GM12873 (cell line): Measurements from ENCODE around the gene VMP1.

Source experiments
- TF ChIP-seq, protein P1 (sequence below): IDR thresholded peaks from 2 replicates; pipeline ENCODE4 v1.5.1; 2012; ENCODE audit warnings: low read depth, mild to moderate bottlenecking, moderate library complexity, low read length, control low read depth; ENCODE audit not compliant: insufficient read depth; ENCODE audit errors: missing control alignments

Gene VMP1

DNA sequence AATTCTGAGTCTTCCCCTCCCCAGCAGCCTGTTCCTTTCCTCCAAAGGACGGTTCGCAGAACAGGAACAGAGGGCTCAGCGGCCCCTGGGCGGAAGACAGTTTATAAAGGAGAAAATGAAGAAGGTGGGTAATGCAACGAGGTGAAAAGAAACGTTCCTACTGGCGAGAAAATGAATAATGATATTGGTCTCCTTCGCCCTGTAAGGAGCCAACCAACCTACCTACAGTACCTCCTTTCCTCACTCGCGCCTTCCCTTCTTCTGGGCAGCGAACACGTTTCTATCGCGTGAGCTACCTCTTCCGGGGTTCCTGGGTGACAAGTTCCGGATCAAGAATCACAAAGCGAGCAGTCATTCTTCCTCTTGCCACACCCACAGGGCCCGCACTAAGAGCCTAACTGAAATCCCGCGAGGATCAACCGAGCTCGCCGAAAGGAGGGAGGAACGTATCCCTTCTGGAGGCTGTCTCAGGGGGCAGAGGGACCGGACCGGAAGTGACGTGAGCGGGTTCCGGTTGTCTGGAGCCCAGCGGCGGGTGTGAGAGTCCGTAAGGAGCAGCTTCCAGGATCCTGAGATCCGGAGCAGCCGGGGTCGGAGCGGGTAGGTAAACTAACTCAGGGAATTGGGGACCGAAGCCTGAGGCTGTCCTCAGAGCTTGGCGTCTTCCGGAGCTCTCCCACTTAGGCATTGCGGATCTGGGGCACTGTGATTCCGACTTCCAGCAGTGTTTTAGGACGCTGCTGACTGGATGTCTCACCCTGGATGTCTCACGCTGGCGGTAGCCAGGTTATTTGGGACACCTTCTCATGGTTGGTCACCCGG, at the start of gene VMP1, which contains the start of gene PTRH2:
Gene VMP1 (plus strand): TSS at position 506 of the 822 bp plus-strand sequence. CDS start 23,793 bp downstream, outside the sequence.
Gene PTRH2 (minus strand): TSS at position 282 of the 822 bp plus-strand sequence. CDS start 9,452 bp downstream, outside the sequence.
- TF ChIP-seq, protein P1, sequence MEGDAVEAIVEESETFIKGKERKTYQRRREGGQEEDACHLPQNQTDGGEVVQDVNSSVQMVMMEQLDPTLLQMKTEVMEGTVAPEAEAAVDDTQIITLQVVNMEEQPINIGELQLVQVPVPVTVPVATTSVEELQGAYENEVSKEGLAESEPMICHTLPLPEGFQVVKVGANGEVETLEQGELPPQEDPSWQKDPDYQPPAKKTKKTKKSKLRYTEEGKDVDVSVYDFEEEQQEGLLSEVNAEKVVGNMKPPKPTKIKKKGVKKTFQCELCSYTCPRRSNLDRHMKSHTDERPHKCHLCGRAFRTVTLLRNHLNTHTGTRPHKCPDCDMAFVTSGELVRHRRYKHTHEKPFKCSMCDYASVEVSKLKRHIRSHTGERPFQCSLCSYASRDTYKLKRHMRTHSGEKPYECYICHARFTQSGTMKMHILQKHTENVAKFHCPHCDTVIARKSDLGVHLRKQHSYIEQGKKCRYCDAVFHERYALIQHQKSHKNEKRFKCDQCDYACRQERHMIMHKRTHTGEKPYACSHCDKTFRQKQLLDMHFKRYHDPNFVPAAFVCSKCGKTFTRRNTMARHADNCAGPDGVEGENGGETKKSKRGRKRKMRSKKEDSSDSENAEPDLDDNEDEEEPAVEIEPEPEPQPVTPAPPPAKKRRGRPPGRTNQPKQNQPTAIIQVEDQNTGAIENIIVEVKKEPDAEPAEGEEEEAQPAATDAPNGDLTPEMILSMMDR = no peak

DNA sequence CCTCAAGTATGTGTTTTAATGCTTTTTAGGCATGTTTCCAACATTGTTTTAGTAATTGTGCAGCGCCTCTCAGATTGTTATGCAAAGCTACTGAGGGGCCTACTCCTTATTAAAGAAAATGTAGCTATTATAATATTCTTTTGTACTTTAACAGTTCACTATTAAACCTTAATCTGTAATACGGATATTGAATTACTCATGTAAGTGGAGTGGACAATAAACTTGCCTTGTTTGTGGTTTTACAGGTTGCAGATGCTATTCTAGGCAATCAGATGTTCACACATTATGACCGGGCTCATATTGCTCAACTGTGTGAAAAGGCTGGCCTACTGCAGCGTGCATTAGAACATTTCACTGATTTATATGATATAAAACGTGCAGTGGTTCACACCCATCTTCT, 41.2 kb upstream of the VMP1 start:
- TF ChIP-seq, protein P1 = no peak

DNA sequence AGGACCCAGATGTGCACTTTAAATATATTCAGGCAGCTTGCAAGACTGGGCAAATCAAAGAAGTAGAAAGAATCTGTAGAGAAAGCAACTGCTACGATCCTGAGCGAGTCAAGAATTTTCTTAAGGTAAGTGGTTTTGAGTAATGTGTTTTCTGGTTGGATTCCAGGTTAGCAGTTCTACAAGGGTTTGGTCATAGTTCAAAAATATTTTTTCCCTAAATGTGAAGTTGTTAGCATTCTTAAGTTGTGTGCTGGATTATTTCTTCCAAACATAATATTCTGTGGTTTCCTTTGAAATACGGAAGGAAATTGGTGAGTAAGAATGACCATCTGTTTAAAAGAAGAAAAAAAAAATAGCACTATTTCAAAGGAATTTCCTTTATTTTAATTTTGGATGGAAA, 38.6 kb upstream of the VMP1 start:
- TF ChIP-seq, protein P1 = no peak

DNA sequence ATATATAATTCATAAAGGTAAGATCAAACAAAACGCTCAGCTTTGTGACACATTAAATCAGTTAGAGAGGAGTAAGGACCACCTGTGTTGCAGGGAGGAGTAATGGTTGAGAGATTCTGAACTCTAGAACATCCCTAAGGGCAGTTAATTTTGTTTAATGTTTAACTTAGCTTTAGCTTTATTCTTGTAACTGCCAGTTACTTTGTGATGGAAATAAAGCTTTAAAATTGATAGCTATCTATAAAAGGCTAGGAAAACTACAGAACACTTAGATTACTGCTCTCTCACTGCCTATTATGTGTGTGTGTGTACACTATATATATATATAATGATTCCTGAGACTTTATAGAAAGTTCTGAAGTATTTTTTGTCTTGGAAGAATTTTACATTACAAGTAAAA, 38.0 kb upstream of the VMP1 start:
- TF ChIP-seq, protein P1 = no peak

DNA sequence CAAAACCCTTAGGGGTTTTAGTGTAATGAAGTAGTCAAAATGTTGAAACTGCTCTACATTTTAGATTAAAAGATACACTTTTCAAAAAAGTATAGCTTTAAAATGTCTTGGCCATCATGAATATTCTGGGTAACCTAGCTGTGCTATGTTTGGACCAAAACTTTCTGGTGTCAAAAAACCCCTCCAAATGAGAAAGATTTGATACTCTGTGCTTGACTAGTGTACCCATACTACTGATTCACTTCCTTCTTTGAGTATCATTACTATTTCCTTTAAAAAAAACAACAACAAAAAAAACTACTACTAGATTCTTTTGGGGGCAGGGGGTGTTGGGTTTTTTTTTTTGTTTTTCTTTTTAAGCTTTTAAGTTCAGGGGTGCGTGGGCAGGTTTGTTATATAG, 37.5 kb upstream of the VMP1 start:
- TF ChIP-seq, protein P1 = no peak

DNA sequence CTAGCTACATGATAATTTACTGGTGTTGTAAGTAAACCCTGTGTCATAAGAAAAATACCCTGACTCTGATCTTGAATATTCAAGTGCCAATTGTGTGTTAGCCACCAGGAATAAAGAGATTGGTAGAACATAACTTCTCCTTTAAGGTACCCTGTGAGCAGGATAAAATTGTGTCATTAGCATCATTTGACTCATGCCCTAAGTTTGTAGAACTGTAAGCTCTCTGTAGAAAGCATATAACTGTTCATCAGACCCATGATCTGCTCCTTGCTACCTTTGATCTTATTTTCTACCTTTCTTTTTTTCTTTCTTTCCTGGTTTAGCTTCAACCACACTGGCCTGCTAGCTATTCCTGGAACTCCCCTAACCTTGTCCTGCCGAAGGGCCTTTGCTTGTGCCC, 36.1 kb upstream of the VMP1 start:
- TF ChIP-seq, protein P1 = no peak

DNA sequence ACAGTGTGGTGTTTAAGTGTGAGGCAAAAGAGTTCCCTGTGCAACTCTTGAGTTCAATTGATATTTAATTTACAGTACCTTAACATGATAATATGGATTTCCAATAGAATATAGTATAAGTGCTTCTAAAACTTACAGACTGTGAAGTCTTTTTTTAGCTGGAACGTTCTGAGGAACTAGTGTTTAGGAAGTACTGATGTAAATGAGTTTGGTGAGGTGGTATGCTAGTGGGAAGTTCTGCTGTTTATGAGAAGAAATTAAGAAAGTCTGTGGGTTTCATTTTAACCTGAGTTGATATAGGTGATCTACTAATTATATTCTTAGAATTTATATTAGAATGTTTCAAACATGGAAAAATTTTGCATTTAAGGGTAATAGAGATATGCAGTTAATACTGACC, 32.2 kb upstream of the VMP1 start:
- TF ChIP-seq, protein P1 = no peak
